CD14-positive monocyte (primary cell): ENCODE results near the gene JAK1. TPM values are rescaled to one million over a fixed set of nuclear protein-coding genes. Genes with fewer than 3 reads are reported as not detected.
A peak's percentile ranks its signal among the peaks of the same experiment; 100 is the strongest.

Experiments
- DNase-seq, 3 donors: peaks; one replicate each; pipeline ENCODE4 v3.0.0-alpha.2; 2011 to 2022
- H2AFZ ChIP-seq: 2 replicates; pipeline ENCODE4 v1.6.0; 2012; ENCODE audit warnings: mild to moderate bottlenecking, low read depth, low read length, inconsistent platforms; ENCODE audit not compliant: insufficient read depth, poor library complexity, severe bottlenecking
- H3K27ac ChIP-seq, 2 donors: 1 replicate in 1 of 2; 2 replicates in 1 of 2; pipeline ENCODE4 v1.5.1; 2012 to 2013; ENCODE audit warnings: low read length in 2 of 2, control low read depth in 1 of 2, inconsistent platforms in 1 of 2, low read depth in 1 of 2, mild to moderate bottlenecking in 1 of 2
- H3K27me3 ChIP-seq, 2 donors: one replicate each; pipeline versions ENCODE4 v1.6.0 to v1.6.1; 2011 to 2013; ENCODE audit warnings: low read length in 2 of 2; ENCODE audit not compliant: control insufficient read depth in 2 of 2, insufficient read depth in 2 of 2
- H3K36me3 ChIP-seq, 2 donors: replicated peaks in 1 of 2; 1 replicate in 1 of 2; 2 replicates in 1 of 2; pipeline versions ENCODE4 v1.5.1 to v1.6.1; 2012 to 2013; ENCODE audit warnings: low read length in 2 of 2, control low read depth in 1 of 2, inconsistent platforms in 1 of 2, mild to moderate bottlenecking in 1 of 2; ENCODE audit not compliant: insufficient read depth in 2 of 2, control insufficient read depth in 1 of 2
- H3K4me1 ChIP-seq, 2 donors: 1 replicate in 1 of 2; 2 replicates in 1 of 2; pipeline versions ENCODE4 v1.5.1 to v1.6.1; 2012 to 2013; ENCODE audit warnings: low read length in 2 of 2, control low read depth in 1 of 2, inconsistent platforms in 1 of 2, mild to moderate bottlenecking in 1 of 2, moderate library complexity in 1 of 2; ENCODE audit not compliant: insufficient read depth in 2 of 2, control insufficient read depth in 1 of 2
- H3K4me2 ChIP-seq: replicated peaks from 2 replicates; pipeline ENCODE3; 2012; ENCODE audit warnings: low read length, moderate library complexity, mild to moderate bottlenecking; ENCODE audit not compliant: poor library complexity, severe bottlenecking; ENCODE audit errors: extremely low read depth
- H3K4me3 ChIP-seq, 3 experiments: fragments of 200-600 bp in 1 of 3; sonication (generic) in 1 of 3; replicated peaks in 1 of 3; 1 replicate in 2 of 3; 2 replicates in 1 of 3; pipeline ENCODE4 v1.5.1; 2011 to 2013; ENCODE audit warnings: low read length in 3 of 3, mild to moderate bottlenecking in 3 of 3, control low read depth in 2 of 3, low read depth in 2 of 3, inconsistent platforms in 1 of 3, moderate library complexity in 1 of 3
- H3K79me2 ChIP-seq: 2 replicates; pipeline ENCODE4 v1.6.0; 2012; ENCODE audit warnings: mild to moderate bottlenecking, control low read depth, inconsistent platforms, low read length, moderate library complexity; ENCODE audit not compliant: insufficient read depth
- H3K9ac ChIP-seq: 2 replicates; pipeline ENCODE4 v1.6.0; 2017; ENCODE audit warnings: low read length, mild to moderate bottlenecking; ENCODE audit not compliant: insufficient read depth, poor library complexity, severe bottlenecking
- H3K9me3 ChIP-seq, 2 donors: replicated peaks in 1 of 2; 1 replicate in 1 of 2; 2 replicates in 1 of 2; pipeline versions ENCODE4 v1.5.1 to v1.6.1; 2012 to 2013; ENCODE audit warnings: low read length in 2 of 2, control low read depth in 1 of 2; ENCODE audit not compliant: control insufficient read depth in 1 of 2, insufficient read depth in 1 of 2
- H4K20me1 ChIP-seq: 2 replicates; pipeline ENCODE4 v1.6.0; 2012; ENCODE audit warnings: mild to moderate bottlenecking, low read length, control low read depth, moderate library complexity; ENCODE audit not compliant: insufficient read depth
- H3K27ac Mint-ChIP-seq, 7 donors: one replicate each; pipeline ENCODE4 v1.8.0; 2020; ENCODE audit warnings: mild to moderate bottlenecking in 7 of 7, mixed read lengths in 7 of 7, moderate library complexity in 6 of 7, inconsistent platforms in 2 of 7
- H3K27me3 Mint-ChIP-seq, 3 donors: one replicate each; pipeline ENCODE4 v1.8.0; 2021 to 2022; ENCODE audit warnings: low read depth in 3 of 3, mild to moderate bottlenecking in 3 of 3, mixed read lengths in 3 of 3, moderate library complexity in 3 of 3, inconsistent platforms in 1 of 3
- H3K36me3 Mint-ChIP-seq, 2 donors: one replicate each; pipeline ENCODE4 v1.8.0; 2020; ENCODE audit warnings: mixed read lengths in 2 of 2, inconsistent platforms in 1 of 2, mild to moderate bottlenecking in 1 of 2
- H3K4me1 Mint-ChIP-seq: one replicate; pipeline ENCODE4 v1.8.0; 2020; ENCODE audit warnings: mild to moderate bottlenecking, mixed read lengths
- H3K4me3 Mint-ChIP-seq, 2 donors: one replicate each; pipeline ENCODE4 v1.8.0; 2020; ENCODE audit warnings: mild to moderate bottlenecking in 2 of 2, mixed read lengths in 2 of 2, moderate library complexity in 1 of 2
- H3K9me3 Mint-ChIP-seq, 7 donors: one replicate each; pipeline ENCODE4 v1.8.0; 2020 to 2022; ENCODE audit warnings: mixed read lengths in 7 of 7, mild to moderate bottlenecking in 6 of 7, moderate library complexity in 6 of 7, inconsistent platforms in 2 of 7
- WGBS: methylation state at CpG from one replicate; pipeline ENCODE4 v1.1.5; 2013; ENCODE audit warnings: missing lambda C conversion rate; ENCODE audit not compliant: insufficient coverage; 5-methylcytosine and 5-hydroxymethylcytosine counted together
- intact Hi-C, 2 donors: fragments of 100-400 bp; cut with micrococcal nuclease; formaldehyde crosslinking; loops; one replicate each; pipeline versions ENCODE4 v1.15.0 to v1.15.1; 2023
- polyA plus RNA-seq, 3 donors: library from polyadenylated mRNA; depleted of rRNA in 1 of 3; unstranded in 2 of 3; stranded (reverse) in 1 of 3; fragments of 300-500 nt in 2 of 3; fragments of >200 nt in 1 of 3; fragmentation: Illumina TruSeq in 2 of 3; gene quantifications; 1 replicate in 2 of 3; 2 replicates in 1 of 3; pipeline ENCODE4 v1.2.3, GENCODE V29; 2012 to 2021
- TF ChIP-seq, protein P1 (sequence below): fragments of 200-600 bp; IDR thresholded peaks from one replicate; pipeline ENCODE4 v1.8.0; 2022; ENCODE audit warnings: antibody characterized with exemption, mild to moderate bottlenecking

The JAK1 gene
- polyA plus RNA-seq, 3 donors: 43.1 to 76.2 (median 72.6) TPM

DNA sequence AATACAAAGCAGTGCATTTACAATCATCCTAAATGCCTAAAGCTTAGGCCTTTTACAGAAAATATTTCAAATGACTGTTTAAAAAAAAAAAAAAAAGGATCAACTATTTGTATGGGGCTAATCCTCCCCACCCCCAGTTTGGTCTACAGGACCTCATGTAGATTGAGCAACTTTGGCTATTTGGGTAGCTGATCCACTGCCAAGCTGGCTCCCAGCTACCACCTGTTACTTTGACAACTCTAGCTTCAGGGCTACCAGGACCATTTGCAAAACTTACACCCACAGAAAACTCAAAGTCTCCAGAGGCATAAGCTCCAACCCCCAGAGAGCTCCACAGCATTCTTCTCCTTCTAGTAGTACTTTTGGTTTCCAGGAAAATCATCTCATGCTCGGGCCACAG, 29.4 kb downstream of the JAK1 start:
- Histone ChIP-seq H4K20me1 (peaks cover 99% of the 10 kb centered on the region), H3K4me1 (peaks cover 53 to 68% of the 10 kb centered on the region in 2 donors), H3K27ac (no peak overlapping the region), H3K27me3 (no peaks in the 10 kb centered on the region), H3K9me3 (no peaks in the 10 kb centered on the region), H2AFZ (no peak overlapping the region), H3K4me3 (no peak overlapping the region), H3K4me2 (no peak overlapping the region), H3K79me2 (peaks cover 89% of the 10 kb centered on the region), H3K36me3 (no peaks in the 10 kb centered on the region), H3K9ac (no peak overlapping the region)
- H3K27me3 Mint-ChIP-seq: peaks cover 0 to 3% (median 2%) of the 10 kb centered on the region in 3 donors
- peak overlapping the region in 1 of 7 donors; percentile 21 for H3K27ac Mint-ChIP-seq
- H3K9me3 Mint-ChIP-seq: no peaks in the 10 kb centered on the region
- no peak for DNase-seq
- H3K4me3 Mint-ChIP-seq: no peak overlapping the region
- intact Hi-C loops: loop anchor here in 1 of 2 donors (10.0 kb wide), 1 partner anchor 68 kb away; no protein-coding TSS in a partner anchor
- no CpG with 5 or more reads among the region's 1 CpG for WGBS
- peaks cover 0 to 5% of the 10 kb centered on the region in 2 donors for H3K36me3 Mint-ChIP-seq
- peaks cover 69% of the 10 kb centered on the region for H3K4me1 Mint-ChIP-seq
- TF ChIP-seq, protein P1, sequence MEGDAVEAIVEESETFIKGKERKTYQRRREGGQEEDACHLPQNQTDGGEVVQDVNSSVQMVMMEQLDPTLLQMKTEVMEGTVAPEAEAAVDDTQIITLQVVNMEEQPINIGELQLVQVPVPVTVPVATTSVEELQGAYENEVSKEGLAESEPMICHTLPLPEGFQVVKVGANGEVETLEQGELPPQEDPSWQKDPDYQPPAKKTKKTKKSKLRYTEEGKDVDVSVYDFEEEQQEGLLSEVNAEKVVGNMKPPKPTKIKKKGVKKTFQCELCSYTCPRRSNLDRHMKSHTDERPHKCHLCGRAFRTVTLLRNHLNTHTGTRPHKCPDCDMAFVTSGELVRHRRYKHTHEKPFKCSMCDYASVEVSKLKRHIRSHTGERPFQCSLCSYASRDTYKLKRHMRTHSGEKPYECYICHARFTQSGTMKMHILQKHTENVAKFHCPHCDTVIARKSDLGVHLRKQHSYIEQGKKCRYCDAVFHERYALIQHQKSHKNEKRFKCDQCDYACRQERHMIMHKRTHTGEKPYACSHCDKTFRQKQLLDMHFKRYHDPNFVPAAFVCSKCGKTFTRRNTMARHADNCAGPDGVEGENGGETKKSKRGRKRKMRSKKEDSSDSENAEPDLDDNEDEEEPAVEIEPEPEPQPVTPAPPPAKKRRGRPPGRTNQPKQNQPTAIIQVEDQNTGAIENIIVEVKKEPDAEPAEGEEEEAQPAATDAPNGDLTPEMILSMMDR: no peak

DNA sequence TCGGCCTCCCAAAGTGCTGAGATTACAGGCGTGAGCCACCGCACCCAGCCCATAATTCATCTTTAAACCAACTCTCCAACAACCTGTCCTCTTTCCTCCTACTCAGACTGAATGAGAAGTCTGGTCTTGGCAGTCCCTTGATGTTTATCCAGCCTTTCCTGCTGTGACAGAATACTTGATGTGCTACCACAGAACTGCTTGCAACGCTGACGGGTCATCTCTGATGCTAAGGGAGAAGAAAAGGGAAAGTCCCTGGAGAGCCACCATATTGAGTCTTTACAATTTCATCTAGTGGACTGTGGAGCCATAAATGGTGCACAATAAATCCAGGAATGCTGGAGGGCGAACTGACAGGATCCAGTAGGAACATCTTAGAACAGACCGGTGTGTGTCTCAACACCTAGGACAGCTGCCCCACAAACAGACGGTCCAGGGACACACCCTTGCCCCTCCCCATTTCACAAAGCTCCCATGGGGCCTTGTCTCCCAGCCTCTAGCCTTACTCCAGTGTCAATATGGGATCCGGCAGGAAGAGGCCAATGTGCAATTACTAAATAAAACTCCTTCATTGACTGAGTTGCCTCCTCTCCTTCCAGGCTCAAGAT, 30.7 kb downstream of the JAK1 start:
- H3K79me2 ChIP-seq: peaks cover 87% of the 10 kb centered on the region
- intact Hi-C loops: loop anchor here in 1 of 2 donors (10.0 kb wide), 1 partner anchor 69 kb away; no protein-coding TSS in a partner anchor
- H3K27me3 ChIP-seq: no peaks in the 10 kb centered on the region
- Mint-ChIP-seq H3K27ac (peak overlapping the region in 6 of 7 donors; percentile 11 to 55 (median 40)), H3K27me3 (peaks cover 0 to 3% (median 2%) of the 10 kb centered on the region in 3 donors), H3K4me1 (peaks cover 62% of the 10 kb centered on the region), H3K4me3 (no peak overlapping the region), H3K9me3 (peaks cover 0 to 2% (median 0%) of the 10 kb centered on the region in 7 donors), H3K36me3 (peaks cover 5 to 7% of the 10 kb centered on the region in 2 donors)
- H3K36me3 ChIP-seq: no peaks in the 10 kb centered on the region
- 88% methylated on average over 7 of the region's 9 CpGs for WGBS
- no peak overlapping the region for H2AFZ ChIP-seq
- H3K9me3 ChIP-seq: no peaks in the 10 kb centered on the region
- no peak for DNase-seq
- peaks cover 99% of the 10 kb centered on the region for H4K20me1 ChIP-seq
- H3K4me1 ChIP-seq: peaks cover 46 to 59% of the 10 kb centered on the region in 2 donors
- H3K4me3 ChIP-seq: no peak overlapping the region
- H3K4me2 ChIP-seq: no peak overlapping the region
- no peak overlapping the region for H3K9ac ChIP-seq
- H3K27ac ChIP-seq: no peak overlapping the region
- TF ChIP-seq, protein P1: no peak
